ENCODE results near the gene RPUSD3.
"Not testable (repeated sequence)": the region's sequence is repeated elsewhere in the genome, so short reads cannot be mapped to it uniquely, and the experiment has no call there.

RPUSD3 gene

DNA sequence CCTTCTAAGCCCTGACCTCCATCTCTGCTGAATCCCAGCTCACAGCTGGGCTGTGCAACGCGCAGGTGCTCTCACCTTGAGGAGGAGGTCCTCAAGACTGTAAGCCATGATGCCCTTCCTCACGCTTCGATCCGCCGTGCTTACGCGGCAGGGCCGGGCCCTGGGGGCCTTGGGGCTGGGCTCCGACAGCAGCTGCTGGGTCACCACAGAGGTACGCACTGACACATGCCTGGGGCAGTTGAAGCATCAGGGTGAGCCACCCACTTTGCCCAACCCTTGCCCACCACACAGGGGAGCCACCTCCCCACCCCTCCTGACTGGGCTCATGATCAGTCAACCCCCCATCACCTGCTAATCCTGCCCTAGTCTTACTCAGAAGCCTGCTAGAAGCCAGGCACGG, 33.2 kb upstream of the RPUSD3 start:
- no peak for FAIRE-seq
- TF ChIP-seq, protein P1, sequence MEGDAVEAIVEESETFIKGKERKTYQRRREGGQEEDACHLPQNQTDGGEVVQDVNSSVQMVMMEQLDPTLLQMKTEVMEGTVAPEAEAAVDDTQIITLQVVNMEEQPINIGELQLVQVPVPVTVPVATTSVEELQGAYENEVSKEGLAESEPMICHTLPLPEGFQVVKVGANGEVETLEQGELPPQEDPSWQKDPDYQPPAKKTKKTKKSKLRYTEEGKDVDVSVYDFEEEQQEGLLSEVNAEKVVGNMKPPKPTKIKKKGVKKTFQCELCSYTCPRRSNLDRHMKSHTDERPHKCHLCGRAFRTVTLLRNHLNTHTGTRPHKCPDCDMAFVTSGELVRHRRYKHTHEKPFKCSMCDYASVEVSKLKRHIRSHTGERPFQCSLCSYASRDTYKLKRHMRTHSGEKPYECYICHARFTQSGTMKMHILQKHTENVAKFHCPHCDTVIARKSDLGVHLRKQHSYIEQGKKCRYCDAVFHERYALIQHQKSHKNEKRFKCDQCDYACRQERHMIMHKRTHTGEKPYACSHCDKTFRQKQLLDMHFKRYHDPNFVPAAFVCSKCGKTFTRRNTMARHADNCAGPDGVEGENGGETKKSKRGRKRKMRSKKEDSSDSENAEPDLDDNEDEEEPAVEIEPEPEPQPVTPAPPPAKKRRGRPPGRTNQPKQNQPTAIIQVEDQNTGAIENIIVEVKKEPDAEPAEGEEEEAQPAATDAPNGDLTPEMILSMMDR (IDR thresholded peaks at IDR 0.05; ENCODE audit: insufficient read depth, missing control alignments) = no peak
- no peak for DNase-seq (ENCODE audit: insufficient read length, low spot score)

DNA sequence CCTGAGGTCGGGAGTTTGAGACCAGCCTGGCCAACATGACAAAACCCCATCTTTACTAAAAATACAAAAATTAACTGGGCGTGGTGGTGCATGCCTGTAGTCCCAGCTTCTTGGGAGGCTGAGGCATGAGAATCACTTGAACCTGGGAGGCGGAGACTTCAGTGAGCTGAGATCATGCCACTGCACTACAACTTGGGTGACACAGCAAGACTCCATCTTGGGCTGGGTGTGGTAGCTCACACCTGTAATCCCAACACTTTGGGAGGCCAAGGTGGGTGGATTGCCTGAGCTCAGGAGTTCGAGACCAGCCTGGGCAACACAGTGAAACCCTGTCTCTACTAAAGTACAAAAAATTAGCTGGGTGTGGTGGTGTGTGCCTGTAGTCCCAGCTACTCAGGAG, 32.4 kb upstream of the RPUSD3 start:
- not testable (repeated sequence) for DNase-seq (ENCODE audit: insufficient read length, low spot score); FAIRE-seq

DNA sequence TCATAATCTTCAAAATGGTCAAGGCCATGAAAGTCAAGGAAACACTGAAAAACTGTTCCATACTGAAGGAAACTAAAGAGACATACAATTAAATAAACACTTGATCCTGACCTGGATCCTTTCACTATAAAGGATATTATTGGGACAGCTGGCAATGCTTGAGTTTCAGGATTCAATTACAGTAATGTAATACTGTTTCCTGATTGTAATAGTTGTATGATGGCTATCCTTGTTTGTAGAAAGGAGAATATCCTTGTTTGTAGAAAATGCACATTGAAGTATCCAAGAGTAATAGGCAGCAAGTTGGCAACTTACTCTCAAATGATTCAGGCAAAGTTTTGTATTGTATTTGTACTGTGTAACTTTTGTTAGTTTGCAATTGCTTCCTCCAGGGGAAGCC, 31.6 kb upstream of the RPUSD3 start:
- FAIRE-seq = no peak

DNA sequence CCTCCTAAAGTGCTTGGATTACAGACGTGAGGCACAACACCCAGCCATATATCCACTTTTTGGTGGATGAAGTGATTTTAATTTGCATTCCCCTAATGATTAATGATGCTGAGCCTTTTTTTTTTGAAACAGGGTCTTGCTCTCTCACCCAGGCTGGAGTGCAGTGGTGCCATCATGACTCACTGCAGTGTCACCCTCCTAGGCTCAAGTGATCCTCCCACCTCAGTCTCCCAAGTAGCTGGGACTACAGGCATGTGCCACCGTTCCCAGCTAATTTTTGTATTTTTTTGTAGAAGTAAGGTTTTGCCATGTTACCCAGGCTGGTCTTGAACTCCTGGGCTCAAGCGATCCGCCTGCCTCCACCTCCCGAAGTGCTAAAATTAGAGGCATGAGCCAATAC, 28.3 kb upstream of the RPUSD3 start:
- DNase-seq (ENCODE audit: insufficient read length, low spot score); FAIRE-seq: not testable (repeated sequence)

More for the DNA sequence above, 31.6 kb upstream of the RPUSD3 start:
- TF ChIP-seq, protein P1 (IDR thresholded peaks at IDR 0.05; ENCODE audit: insufficient read depth, missing control alignments) = no peak
- no peak for DNase-seq (ENCODE audit: insufficient read length, low spot score)

DNA sequence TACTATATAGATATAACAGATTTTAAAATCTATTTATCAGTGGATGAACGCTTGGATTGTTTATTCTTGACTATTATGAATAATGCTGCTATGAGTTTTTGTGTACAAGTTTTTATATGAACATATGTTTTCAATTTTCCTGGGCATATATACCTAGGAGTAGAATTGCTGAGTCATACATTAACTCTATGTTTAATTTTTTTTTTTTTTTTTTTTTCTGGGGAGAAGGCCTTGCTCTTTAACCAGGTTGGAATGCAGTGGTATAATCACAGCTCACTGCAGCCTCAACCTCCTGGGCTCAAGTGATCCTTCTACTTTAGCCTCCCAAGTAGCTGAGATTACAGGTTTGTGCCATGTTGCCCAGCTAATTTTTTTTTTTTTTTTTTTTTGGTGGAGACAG, 27.2 kb upstream of the RPUSD3 start:
- FAIRE-seq (no peak), DNase-seq (ENCODE audit: insufficient read length, low spot score) (no peak)
- TF ChIP-seq, protein P1 (IDR thresholded peaks at IDR 0.05; ENCODE audit: insufficient read depth, missing control alignments) = no peak

DNA sequence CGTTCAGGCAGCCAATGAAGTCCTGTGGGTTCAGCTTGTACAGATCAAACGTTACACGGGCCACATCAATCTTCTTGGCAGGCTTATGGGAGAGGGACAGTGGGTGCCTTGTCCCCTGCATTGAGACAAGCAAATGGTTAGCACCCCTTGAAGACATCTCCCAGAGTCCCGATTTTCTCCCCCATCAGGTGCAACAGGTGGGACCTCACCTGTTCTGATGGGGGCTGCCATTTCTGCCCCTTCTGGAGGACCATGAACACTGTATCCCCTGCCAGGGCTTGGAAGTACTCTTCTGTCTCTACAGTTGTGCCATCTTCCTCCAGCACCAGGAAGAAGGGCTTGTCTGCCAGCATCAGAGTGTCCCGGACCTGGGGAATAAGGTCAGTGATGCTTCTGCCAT, 26.1 kb upstream of the RPUSD3 start:
- DNase-seq (ENCODE audit: insufficient read length, low spot score) (no peak), FAIRE-seq (no peak)
- TF ChIP-seq, protein P1 (IDR thresholded peaks at IDR 0.05; ENCODE audit: insufficient read depth, missing control alignments) = no peak

DNA sequence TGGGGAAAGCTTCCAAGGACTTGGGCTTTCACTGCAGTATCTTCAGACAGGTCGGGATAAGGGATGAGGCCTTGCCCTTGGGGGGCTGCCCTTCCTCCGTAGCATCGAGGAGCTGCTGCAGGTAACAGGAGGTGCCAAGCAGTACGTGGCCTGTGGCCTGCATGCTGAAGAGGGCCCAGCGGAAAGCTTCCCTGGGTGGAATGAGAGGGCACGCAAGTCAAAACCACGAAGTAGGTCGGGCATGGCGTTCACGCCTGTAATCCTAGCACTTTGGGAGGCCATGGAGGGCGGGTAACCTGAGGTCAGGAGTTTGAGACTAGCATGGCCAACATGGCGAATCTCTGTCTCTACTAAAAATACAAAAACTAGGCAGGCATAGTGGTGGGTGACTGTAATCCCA, 23.3 kb upstream of the RPUSD3 start:
- no peak for FAIRE-seq

DNA sequence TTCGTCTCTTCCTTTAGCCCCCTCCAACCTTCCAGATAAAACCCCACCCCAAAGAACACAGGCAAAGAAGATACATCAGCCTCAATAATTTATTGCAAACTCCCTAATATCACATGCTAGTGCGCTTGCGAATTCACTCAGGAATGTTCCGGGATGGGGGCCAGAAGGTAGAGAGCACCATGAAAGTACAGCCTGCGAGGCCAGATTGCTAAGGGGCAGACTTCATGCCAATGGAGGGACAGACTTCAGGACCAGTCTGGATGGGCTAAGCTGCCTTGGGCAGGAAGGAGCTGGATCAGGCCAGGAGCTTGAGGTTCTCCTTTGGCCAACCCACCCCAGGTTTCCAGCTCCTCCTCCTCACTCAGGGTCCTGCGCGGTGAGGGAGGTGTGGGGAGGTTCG, 22.8 kb upstream of the RPUSD3 start:
- no peak for DNase-seq (ENCODE audit: insufficient read length, low spot score)
- TF ChIP-seq, protein P1 (IDR thresholded peaks at IDR 0.05; ENCODE audit: insufficient read depth, missing control alignments) = no peak
- FAIRE-seq = no peak

More for the DNA sequence above, 23.3 kb upstream of the RPUSD3 start:
- TF ChIP-seq, protein P1 (IDR thresholded peaks at IDR 0.05; ENCODE audit: insufficient read depth, missing control alignments) = no peak
- DNase-seq (ENCODE audit: insufficient read length, low spot score) = no peak

DNA sequence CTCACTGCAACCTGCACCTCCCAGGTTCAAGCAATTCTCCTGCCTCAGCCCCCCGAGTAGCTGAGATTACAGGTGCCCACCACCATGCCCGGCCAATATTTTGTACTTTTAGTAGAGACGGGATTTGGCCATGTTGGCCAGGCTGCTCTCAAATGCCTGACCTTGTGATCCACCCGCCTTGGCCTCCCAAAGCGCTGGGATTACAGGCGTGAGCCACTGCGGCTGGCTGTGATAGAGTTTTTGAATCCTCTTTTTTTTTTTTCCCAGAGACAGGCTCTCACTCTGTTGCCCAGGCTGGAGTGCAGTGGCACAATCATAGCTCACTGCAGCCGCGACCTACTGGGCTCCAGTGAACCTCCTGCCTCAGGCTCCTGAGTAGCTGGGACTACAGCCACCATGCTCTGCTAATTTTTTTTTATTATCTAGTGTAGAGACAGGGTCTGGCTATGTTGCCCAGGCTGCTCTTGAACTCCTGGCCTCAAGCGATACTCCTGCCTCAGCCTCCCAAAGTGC, 21.4 kb upstream of the RPUSD3 start:
- DNase-seq (ENCODE audit: insufficient read length, low spot score); FAIRE-seq: not testable (repeated sequence)
